NCI-H460 (cell line): ENCODE measurements around the gene TMPRSS9. TPM values are rescaled to one million over a fixed set of nuclear protein-coding genes. Genes with fewer than 3 reads are reported as not detected.

Experiments used
- DNase-seq: peaks from one replicate; pipeline ENCODE4 v3.0.0-alpha.2; 2016; ENCODE audit warnings: low read depth; ENCODE audit errors: extremely low read depth
- total RNA-seq: library from RNA; depleted of rRNA; stranded (reverse); fragments of >200 nt; shearing (Covaris generic); gene quantifications from 2 replicates; pipeline ENCODE4 v1.2.3, GENCODE V29; 2014

TMPRSS9 gene
- total RNA-seq, 1 experiment from 2014 or later, result 0.05 TPM

DNA sequence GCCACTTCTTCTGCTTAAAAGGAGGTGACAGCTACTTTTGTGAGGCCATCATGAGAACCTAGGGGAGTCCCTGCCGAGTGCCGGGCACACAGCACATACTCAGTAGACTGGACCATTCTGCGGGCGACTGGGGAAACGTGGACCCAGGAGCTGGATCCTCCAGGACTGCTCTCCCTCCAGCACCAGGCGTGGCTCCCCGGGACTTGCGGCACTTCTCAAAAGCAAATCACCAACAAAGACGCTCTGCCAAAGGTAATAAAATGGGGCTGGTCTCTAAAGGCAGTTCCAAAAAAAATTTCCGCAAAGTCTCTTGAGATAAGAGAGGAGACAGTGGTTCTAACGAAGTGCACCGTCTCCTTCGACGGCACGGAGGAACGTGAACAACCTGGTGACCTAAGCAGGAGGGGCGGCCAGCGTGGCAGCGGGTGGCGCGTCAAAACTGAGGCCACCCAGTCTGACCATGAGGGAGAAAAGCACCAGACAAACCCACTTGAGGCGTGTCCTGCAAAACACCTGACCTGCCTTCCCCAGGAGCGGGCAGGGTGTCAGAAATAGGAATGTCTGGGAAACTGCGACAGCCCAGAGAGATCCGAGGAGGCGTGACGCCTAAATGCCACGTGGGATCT lies 1.4 kb upstream of the TMPRSS9 start:
- DNase-seq, result no peak

GRCh38 chr19:2360833-2361232 lies 768 bp downstream of the TMPRSS9 start:
- no peak for DNase-seq

- no peak for DNase-seq
These were observed 1.4 kb downstream of the TMPRSS9 start for GRCh38 chr19:2361246-2362045.

- DNase-seq, result no peak
These were observed 2.2 kb downstream of the TMPRSS9 start for GRCh38 chr19:2362046-2362969.

DNA sequence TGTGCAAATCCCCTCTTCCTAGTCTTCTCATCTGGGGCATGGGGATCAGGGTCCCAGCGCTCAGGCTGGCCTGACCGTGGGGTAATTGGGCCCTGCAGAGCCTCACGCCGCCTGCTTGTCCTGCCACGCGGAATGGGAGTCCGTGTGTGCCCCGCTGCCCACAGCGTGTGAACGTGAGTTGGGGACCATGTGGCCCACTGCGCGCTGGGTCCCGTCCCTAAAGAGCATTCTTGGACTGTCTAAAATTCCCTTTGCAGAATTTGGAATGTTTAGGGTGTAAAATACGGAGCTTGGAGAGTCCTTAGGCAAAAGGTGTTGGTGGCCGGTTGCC lies 2.9 kb downstream of the TMPRSS9 start:
- DNase-seq, result no peak

- DNase-seq, result no peak
These were observed 3.4 kb downstream of the TMPRSS9 start for GRCh38 chr19:2363419-2363818.

GRCh38 chr19:2365201-2365970 lies 5.3 kb downstream of the TMPRSS9 start:
- DNase-seq, result no peak

- no peak for DNase-seq
These were observed 11.6 kb downstream of the TMPRSS9 start for GRCh38 chr19:2371656-2372055.

DNA sequence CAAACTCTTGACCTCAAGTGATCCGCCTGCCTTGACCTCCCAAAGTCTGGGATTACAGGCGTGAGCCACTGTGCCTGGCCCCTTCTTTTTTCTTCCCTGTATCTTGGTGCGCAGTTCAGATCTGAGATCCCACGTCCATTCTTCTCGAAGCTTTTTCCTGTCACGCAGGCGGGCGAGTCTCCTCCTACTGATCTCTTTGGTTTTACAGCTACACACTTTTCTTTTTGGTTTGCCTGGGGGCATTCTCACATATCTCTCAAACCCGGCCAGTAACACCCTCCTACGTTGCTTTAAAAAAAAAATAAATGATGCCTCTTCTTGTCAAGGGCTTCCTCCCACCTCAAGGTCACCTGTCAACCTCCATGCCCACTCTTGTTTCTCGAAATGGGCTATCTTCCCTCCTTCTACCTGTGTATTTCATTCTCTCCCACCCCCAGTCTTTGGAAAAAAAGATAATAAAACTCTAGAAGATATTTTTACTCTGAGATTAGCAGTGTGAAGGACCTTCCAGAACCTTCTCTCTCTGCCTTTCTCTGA lies 12.1 kb downstream of the TMPRSS9 start:
- no peak for DNase-seq

DNA sequence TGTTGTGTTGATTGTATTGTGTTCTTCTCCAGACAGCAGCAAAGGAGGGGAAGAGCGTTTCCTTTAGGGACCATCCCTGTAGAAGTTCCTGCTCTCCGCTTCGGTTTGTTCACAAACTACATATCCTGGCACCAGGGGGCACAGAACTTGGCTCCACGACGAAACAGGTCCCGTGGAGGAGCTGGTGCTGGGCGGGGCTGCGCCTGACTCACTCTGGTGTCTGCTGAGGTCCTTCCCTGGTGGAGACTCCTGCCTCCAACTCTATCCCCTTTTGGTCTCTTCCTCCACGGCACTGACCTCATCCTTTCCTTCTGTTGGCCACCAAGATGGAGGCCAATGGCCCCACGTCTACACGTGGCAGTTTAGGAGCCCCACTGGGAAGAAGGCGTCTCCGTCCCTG lies 14.7 kb downstream of the TMPRSS9 start:
- DNase-seq, result no peak

DNA sequence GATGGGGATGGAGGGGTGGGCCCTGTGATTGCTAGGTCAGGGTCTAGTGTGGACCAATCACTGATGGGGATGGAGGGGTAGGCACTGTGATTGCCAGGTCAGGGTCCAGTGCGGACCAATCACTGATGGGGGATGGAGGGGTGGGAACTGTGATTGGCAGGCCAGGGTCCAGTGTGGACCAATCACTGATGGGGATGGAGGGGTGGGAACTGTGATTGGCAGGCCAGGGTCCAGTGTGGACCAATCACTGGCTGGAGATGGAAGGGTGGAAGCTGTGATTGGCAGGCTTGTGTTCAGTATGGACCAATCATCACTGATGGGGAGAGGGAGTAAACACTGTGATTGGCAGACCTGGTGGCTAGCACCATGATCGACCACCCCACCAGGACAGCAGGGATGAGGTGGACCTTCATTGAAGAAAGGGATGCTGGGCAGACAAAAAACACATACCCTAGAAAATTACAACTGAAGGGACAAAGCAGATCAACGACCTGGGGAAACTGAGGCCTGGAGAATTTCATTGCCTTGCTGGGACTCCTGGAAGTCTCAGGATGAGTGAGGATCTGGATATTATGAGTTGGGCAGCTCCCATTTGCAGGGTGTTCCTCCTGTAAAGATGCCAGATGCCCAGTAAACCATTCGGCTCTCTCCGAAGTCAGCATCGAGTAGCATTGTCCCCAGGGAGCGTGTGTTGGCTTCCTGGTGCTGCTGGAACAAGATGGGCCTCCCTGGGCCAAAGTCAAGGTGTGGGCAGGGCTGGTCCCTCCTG lies 15.5 kb downstream of the TMPRSS9 start:
- DNase-seq, result no peak

DNA sequence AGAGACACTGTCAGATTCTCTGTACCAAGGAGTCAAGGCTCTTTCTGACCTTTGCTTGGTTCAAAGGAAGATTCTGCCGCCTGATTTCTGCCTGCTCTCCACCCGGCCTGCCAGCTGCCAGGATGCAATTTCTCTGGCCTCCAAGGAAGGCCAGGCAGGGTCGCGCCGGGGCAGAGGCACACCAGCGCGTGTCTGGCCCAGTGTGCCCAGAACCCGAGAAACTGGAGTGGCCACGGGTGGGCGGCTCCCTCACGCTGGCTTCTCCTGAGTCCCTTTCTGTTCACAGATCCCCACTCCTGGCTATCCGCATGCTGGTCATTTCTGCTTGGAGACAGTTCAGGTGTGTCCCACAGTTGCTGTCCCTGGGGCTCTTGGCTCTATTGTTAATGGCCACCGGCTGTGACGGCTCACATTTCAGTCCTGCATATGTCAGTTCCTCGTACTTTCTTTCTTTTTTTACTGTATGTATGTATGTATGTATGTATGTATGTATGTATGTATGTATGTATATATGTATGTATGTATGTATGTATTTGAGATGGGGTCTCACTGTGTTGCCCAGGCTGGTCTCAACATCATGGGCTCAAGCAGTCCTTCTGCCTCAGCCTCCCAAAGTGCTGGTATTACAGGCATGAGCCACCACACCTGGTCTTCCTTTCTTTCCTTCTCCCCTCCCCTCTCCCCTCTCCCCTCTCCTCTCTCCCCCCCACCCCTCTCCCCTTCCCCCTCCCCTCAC lies 16.9 kb downstream of the TMPRSS9 start:
- no peak for DNase-seq

DNA sequence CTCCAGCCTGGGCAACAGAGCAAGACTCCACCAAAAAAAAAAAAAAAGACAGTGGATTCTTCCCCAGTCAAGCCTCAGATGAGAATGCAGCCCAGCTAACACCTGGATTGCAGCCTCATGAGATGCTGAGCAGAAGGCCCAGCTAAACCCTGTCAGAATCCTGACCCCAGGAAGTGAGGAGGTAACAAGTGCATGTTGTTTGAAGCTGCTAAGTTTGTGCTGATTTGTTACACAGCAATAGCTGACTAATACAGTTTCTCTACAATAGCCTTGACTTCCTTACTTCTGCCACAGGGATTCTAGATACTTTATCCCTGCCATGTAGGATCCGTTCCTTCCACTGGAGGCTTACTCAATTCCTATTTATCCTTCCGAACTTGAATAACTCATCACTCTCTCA lies 20.5 kb downstream of the TMPRSS9 start:
- DNase-seq, result no peak

GRCh38 chr19:2381148-2381820 lies 21.2 kb downstream of the TMPRSS9 start:
- no peak for DNase-seq

DNA sequence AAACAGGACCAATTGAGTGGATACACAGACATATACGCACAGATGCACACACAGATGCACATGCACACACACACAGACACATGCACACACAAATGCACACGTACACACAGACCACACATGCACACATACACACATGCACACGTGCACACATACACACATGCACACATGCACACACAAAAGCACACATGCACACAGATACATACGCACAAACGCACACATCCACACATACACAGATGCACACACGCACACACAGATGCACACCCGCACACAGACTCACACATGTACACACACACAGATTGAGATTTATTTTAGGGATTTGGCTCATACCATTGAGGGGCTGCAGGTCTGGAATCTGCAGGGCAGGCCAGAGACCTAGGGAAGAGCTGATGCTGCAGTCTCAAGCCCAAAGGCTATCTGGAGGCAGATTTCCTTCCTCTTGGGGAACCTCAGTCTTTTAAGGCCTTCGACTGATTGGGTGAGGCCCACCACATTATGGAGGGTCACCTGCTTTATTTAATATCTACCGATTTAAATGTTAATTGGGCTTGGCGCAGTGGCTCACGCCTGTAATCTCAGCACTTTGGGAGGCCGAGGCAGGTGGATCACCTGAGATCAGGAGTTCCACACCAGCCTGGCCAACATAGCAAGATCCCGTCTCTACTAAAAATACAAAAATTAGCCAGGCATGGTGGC lies 22.6 kb downstream of the TMPRSS9 start:
- DNase-seq, result no peak

DNA sequence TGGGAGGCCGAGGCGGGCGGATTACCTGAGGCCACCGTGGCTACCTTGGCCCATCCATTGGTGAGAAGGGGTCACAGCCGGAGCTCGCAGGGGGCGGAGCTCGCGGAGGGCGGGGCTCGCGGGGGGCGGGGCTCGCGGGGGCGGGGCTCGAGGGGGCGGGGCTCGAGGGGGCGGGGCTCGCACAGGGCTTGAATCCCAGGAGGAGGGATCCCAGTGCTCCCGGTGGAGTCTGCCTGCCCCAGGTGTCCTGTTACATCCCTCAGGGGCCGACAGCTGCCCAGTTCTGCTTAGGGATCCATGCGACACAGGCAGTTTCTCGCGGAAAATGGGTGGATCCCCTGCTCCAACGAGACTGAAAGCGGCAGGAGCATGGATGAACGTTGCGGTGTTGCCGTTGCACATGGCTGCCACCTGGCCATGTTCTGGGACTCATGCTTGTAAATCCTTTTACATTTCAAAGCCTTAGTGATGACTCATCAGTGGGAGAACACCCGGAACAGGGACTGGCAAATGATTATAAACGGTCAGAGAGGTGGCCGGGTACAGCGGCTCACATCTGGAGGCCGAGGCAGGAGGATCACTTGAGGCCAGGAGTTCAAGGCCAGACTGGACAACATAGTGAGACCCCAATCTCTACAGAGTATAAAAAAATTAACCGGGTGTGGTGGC lies 25.1 kb downstream of the TMPRSS9 start:
- peak; percentile 42 for DNase-seq
